CD4-positive, alpha-beta T cell treated with Interleukin-12 subunit alpha and Interleukin-12 subunit beta, for 1 hour (primary cell): Measurements from ENCODE around the gene FOLR1.
"Not testable (repeated sequence)": the region's sequence is repeated elsewhere in the genome, so short reads cannot be mapped to it uniquely, and the experiment has no call there.

Experiments used
- DNase-seq: peaks from one replicate; pipeline ENCODE4 v3.0.0-alpha.2; 2020

Gene FOLR1

GRCh38 chr11:72188267-72188666, 3.7 kb upstream of the FOLR1 start:
- no peak for DNase-seq

- DNase-seq, result no peak
Measured at GRCh38 chr11:72189455-72190250, 2.3 kb upstream of the FOLR1 start.

DNA sequence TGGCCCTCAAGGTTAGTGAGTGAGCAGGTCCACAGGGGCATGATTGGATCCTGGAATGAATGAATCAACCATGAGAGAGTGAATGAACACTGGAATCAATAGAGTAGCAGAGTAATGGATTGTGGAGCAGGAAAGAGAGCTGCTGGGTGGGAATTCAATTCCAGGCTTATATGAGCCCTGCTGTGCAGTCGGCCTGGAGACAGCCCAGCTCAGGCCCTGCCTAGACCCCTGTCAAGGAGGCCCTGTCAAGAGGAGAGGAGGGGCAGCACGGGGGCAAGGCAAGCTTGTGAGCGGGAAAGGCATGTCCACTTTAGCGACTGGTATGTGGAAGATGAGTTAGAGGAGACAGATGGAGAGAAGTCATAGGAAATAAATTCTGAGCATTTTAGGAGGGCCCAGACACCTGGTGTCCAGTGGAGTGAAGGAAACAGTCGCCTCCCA, 1.3 kb upstream of the FOLR1 start:
- no peak for DNase-seq

DNA sequence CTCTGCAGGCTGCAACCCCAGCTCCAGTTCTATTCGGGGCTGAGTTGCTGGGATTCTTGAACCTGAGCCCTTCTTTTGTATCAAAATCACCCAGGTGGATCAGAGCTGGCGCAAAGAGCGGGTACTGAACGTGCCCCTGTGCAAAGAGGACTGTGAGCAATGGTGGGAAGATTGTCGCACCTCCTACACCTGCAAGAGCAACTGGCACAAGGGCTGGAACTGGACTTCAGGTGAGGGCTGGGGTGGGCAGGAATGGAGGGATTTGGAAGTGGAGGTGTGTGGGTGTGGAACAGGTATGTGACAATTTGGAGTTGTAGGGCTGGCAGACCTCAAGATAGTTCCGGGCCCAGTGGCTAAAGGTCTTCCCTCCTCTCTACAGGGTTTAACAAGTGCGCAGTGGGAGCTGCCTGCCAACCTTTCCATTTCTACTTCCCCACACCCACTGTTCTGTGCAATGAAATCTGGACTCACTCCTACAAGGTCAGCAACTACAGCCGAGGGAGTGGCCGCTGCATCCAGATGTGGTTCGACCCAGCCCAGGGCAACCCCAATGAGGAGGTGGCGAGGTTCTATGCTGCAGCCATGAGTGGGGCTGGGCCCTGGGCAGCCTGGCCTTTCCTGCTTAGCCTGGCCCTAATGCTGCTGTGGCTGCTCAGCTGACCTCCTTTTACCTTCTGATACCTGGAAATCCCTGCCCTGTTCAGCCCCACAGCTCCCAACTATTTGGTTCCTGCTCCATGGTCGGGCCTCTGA, 3.8 kb downstream of the FOLR1 start:
- DNase-seq, result no peak

- not testable (repeated sequence) for DNase-seq
Measured at GRCh38 chr11:72201445-72201844, 9.5 kb downstream of the FOLR1 start.

DNA sequence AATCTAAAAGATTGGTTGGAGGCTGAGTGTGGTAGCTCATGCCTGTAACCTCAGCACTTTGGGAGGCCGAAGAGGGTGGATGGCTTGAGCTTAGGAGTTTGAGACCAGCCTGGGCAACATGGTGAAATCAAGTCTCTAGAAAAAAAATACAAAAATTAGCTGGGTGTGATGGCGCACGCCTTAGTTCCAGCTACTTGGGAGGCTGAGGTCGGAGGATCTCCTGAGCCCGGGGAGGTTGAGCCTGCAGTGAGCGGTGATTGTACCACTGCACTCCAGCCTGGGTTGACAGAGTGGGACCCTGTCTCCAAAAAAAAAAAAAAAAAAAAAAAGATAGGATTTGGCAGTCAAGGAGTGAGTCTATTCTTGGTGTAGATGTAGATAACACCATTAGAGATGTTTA, 10.6 kb downstream of the FOLR1 start:
- DNase-seq, result no peak

DNA sequence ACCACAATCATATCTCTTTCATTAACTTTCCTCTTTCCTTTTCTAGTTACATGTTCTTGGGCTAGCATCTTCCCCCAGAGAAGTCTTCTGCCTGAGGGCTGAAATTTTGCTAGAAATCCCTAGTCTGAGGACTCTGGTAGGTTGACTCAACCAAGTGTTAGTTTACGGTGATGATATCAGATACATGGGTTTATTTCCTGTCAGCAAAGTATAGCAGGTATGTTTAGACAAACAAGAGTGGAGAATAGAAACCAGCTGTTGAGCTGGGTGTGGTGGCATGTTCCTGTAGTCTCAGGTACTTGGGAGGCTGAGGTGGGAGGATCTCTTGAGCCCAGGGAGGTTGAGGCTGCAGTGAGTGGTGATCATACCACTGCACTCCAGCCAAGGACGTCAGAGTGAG, 11.2 kb downstream of the FOLR1 start:
- no peak for DNase-seq

- DNase-seq, result no peak
Measured at GRCh38 chr11:72204886-72205285, 12.9 kb downstream of the FOLR1 start.

DNA sequence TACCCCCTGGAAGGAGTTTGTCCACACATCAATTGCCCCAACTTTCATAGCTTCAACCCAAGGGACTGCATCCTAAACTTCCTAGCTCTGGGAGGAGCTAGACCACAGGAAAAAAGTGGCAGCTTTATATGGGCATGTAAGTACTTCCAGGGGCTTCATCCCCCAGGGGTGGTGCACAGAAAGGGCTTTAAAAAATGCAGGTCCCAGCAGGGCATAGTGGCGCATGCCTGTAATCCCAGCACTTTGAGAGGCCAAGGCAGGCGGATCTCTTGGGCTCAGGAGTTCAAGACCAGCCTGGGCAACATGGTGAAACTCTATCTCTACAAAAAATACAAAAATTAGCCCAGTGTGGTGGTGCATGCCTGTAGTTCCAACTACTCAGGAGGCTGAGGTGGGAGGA, 14.9 kb downstream of the FOLR1 start:
- DNase-seq, result not testable (repeated sequence)

GRCh38 chr11:72208281-72208680, 16.3 kb downstream of the FOLR1 start:
- DNase-seq, result no peak

- DNase-seq, result no peak
Measured at GRCh38 chr11:72209101-72209500, 17.2 kb downstream of the FOLR1 start.

DNA sequence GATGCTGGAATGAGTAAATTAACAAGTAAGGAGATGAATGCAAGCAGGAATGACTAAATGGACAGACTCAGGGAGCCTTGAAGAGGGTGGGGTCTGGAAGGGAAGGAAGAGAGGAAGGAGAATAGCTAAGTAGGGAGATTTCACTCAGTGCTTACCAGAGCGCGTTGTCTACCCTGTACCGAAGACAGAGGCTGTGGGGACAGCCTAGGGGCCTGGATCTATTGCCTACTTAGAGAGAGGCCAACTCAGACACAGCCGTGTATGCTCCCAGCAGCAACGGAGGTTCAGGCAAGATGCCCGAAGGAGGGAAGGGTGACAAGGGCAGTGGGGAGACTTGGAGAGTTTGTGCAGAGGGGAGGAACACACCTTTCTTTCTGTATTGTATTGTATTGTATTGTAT, 24.7 kb downstream of the FOLR1 start, which contains the start of gene FOLR2:
Gene FOLR2 (plus strand): TSS at position 157 of the 400 bp plus-strand sequence. CDS start 1,791 bp downstream, outside the sequence.
- no peak for DNase-seq

DNA sequence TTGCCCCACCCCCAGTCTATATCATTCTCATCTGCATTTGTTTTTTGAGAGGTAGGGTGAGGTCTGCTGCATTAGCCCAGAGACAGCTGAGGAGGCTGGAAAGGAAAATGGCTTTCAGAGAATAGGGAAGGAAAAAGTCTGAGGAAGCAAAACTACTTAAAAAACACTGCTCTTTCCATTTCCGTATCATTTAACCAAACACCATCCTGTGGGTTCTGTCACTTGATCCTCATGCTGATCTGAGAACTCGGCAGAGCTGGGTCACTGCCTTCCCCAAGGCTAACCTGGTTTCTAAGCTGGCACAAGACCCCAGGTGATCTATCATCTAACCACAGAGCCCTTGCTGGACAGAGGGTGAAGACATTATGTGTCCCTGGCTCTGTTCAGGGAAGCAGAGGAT, 25.9 kb downstream of the FOLR1 start:
- DNase-seq, result no peak

DNA sequence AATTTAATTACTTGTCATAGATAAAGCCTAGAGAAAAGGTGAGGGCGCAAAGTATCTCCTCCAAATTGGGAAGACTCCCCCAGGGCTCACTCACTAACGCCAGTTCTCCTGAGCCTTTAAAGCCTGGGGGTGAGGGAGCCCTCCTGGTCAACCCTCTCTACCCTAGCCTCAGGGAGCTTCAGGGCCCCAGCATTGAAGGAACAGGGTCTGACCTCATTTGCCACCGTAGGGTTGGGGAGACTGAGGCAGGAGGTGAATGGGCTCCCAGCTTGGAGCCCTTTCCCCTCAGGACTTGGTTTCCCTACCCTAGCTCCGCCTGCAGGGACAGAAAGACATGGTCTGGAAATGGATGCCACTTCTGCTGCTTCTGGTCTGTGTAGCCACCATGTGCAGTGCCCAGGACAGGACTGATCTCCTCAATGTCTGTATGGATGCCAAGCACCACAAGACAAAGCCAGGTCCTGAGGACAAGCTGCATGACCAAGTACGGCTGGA, 26.4 kb downstream of the FOLR1 start:
- DNase-seq, result no peak

DNA sequence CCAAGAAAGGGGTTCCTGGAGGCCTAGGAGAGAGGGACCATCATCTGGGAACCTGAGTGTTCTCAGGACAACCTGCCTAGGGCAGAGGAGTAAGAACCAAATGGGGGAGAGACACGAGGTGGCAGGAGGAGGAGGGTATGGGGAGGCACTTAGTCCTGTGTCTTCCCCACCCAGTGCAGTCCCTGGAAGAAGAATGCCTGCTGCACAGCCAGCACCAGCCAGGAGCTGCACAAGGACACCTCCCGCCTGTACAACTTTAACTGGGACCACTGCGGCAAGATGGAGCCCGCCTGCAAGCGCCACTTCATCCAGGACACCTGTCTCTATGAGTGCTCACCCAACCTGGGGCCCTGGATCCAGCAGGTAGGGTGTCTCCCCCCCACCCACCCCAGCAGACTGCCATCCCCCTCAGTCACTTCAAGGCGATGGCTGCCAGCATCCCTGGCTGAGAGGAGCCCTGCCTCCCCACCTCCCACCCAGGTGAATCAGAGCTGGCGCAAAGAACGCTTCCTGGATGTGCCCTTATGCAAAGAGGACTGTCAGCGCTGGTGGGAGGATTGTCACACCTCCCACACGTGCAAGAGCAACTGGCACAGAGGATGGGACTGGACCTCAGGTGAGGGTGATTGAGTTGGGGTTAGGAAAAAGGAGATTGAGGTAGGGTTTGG, 28.9 kb downstream of the FOLR1 start:
- DNase-seq, result no peak

- no peak for DNase-seq
Measured at GRCh38 chr11:72221386-72222075, 29.6 kb downstream of the FOLR1 start.

GRCh38 chr11:72222106-72222891, 30.4 kb downstream of the FOLR1 start:
- DNase-seq, result no peak

GRCh38 chr11:72222907-72223614, 31.1 kb downstream of the FOLR1 start:
- peak; percentile 95 for DNase-seq

DNA sequence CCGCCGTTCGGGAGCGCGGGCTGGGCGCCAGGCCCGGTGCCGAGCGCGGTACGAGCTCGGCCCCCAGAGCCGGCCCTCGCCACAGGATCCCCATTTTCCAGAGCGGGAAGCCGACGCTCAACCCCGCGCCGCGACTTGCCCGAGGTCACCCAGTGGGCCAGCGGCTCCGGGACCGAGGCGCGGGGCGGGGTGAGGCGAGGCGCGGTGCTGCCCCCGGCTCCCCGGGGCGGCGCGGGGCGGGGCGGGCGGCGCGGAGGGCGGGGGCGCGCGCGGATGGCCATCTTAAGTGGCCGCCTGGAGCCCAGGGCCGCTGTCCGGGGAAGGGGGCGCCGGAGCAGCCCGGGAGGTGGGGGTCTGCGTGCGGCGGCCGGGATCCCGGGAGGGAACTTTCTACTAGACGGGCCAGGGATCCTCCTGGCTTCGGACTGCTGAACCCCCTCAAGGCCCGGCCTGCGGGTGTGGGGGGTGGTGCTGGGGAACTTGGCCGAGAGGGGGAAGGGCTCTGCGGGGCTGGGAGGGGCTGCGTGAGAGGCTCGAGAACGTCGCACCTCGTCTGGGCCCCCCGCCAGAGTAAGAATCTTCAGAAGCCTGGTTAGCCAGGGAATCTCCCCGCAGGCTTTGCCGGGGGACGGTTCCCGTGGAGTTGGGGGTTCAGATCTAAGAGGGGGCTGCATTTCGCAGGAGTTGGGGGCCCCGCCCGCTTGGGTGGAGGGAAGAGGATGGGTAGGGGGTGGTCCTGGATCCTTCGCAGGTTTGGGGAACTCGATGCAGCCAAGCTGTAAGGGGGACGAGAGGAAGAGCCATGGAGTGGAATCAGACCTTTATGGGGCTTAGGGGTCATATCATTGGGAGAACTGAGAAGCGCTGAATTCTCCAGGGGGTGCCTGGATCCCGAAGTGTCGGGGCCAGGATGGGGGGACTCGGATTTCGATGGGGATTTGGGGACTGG, 31.9 kb downstream of the FOLR1 start:
- DNase-seq, result peak; percentile 65
